Lower leg skin (tissue), 3 donors: ENCODE measurements around the gene FN1.

Source experiments
- CTCF ChIP-seq, 3 donors: fragments of 450-650 bp; IDR thresholded peaks; one replicate each; pipeline ENCODE4 v1.5.1; 2016; ENCODE audit warnings: antibody characterized with exemption in 3 of 3, mild to moderate bottlenecking in 3 of 3, moderate library complexity in 2 of 3
- POLR2A ChIP-seq, 2 donors: fragments of 450-650 bp; IDR thresholded peaks; one replicate each; pipeline ENCODE4 v1.6.1; 2016 to 2017; ENCODE audit warnings: antibody characterized with exemption in 2 of 2, mild to moderate bottlenecking in 1 of 2, moderate library complexity in 1 of 2

GRCh38 chr2:215390550-215390913 lies 45.3 kb downstream of the FN1 start:
- no peak for TF ChIP-seq CTCF (IDR thresholded peaks at IDR 0.05)
- TF ChIP-seq POLR2A (IDR thresholded peaks at IDR 0.05) = no peak
